AG09309 (cell line): ENCODE measurements around the gene L2HGDH.
"Not testable (repeated sequence)": the region's sequence is repeated elsewhere in the genome, so short reads cannot be mapped to it uniquely, and the experiment has no call there.

ENCODE experiments used
- DNase-seq: peaks from one replicate; pipeline ENCODE4 v3.0.0-alpha.2; 2010; ENCODE audit warnings: low read depth
- H3K4me3 ChIP-seq: 2 replicates; pipeline ENCODE4 v1.5.1; 2011; ENCODE audit warnings: mild to moderate bottlenecking, low read depth, low read length, moderate library complexity; ENCODE audit not compliant: control insufficient read depth
- TF ChIP-seq, protein P1 (sequence below): IDR thresholded peaks from 2 replicates; pipeline ENCODE4 v1.5.1; 2011; ENCODE audit warnings: mild to moderate bottlenecking, low read depth, low read length, inconsistent platforms; ENCODE audit not compliant: insufficient read depth, control insufficient read depth; ENCODE audit errors: missing control alignments

Gene L2HGDH

DNA sequence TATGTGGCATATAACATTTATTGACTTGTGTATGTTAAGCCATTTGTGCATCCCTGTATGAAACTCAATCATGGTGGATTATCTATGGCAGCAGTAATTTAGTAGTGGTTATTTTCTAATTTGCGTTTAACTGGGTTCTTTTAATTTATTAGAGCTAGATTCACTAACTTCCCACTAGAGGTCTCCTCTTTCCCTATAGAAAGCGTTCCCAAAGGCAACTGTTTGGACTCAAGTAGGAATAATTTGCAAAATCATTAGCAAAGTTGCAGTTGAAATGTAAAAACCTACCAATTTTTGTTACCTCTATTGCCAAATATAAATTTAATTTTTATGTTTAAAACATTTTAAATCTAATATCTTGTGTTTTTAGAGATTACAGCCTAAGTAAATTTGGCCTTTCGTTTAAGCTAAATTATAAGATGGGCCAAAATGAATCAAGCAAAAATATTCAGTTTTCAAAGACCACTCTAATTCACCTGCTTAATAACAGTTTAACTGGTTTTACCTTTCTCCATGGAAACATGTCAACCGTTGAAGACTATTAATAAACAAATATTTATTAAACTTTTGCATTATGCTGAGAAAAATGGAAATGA lies 6.1 kb upstream of the L2HGDH start:
- H3K4me3 ChIP-seq: no peak overlapping the region
- TF ChIP-seq, protein P1, sequence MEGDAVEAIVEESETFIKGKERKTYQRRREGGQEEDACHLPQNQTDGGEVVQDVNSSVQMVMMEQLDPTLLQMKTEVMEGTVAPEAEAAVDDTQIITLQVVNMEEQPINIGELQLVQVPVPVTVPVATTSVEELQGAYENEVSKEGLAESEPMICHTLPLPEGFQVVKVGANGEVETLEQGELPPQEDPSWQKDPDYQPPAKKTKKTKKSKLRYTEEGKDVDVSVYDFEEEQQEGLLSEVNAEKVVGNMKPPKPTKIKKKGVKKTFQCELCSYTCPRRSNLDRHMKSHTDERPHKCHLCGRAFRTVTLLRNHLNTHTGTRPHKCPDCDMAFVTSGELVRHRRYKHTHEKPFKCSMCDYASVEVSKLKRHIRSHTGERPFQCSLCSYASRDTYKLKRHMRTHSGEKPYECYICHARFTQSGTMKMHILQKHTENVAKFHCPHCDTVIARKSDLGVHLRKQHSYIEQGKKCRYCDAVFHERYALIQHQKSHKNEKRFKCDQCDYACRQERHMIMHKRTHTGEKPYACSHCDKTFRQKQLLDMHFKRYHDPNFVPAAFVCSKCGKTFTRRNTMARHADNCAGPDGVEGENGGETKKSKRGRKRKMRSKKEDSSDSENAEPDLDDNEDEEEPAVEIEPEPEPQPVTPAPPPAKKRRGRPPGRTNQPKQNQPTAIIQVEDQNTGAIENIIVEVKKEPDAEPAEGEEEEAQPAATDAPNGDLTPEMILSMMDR: peak; percentile 59
- DNase-seq: peak; percentile 29

DNA sequence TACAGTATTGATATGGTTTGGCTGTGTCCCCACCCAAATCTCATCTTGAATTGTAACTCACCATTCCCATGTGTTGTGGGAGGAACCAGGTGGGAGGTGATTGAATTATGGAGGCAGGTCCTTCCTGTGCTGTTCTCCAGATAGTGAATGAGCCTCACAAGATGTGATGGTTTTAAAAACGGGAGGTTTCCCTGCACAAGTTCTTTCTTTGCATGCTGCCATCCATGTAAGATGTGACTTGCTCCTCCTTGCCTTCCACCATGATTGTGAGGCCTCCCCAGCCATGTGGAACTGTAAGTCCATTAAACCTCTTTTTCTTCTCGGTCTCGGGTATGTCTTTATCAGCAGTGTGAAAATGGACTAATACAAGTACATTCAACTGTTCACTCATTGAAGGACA lies 2.1 kb upstream of the L2HGDH start:
- not testable (repeated sequence) for DNase-seq, H3K4me3 ChIP-seq

DNA sequence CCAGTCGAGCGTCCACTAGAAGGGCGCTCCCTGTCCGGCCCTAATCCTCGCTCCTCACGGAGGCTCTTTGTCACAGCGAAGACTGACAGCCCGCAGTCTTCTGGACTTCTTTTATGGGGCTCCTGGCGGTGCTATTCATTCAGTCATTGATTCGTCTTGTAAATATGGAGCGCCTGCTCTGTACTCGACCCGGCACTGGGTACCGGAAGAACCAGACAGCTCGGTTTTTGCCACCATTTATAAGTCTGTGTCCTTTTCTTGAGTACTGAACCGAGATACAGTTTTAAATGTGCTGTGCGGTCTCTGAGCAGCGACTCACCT lies 665 bp upstream of the L2HGDH start:
- TF ChIP-seq, protein P1: no peak
- H3K4me3 ChIP-seq: peak overlapping the region; percentile 87
- no peak for DNase-seq

DNA sequence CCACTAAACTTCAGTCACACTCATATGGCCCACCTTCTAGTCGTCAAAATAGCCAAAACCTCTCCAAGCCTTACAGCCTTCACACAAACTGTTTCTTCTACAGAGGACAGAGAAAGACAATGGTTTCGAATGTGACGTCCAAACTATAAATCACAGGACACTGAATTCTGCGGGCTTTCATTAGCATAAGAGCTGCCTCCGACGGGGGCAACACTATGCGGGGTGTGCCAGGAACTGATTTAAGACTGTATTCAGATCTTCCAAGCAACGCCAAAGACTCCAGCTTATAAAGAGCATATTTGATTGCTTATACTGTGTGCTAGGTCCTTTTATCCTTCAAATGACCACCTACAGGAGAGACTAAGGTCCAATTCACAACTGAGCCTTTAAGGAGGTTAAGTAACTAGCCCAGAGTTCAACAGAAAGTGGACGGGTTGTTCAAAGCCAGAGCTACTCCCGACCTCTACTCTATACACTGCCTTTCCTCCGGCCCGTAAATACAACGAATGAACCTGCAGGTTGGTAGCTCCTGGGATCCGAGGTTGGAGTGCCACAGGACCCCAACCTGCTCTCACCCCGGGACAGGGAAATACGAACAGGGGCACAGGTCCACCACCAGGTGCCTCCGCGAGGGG lies 575 bp downstream of the L2HGDH start:
- peak overlapping the region; percentile 87 for H3K4me3 ChIP-seq
- TF ChIP-seq, protein P1: peak; percentile 33
- DNase-seq: no peak

DNA sequence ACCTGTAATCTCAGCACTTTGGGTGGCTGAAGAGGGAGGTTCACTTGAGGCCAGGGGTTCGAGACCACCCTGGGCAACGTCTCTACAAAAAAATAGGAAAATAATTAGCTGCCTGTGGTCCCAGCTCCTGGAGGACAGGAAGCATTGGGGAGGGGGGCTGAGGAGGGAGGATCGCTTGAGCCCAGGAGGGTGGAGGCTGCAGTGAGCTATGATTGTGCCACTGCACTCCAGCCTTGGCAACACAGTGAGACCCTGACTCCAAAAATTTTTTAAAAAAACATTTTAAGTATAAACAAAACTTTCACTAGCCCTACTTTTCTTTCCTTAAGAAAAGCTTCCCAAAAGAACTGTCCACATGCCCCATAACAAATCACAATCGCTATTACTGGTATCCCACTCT lies 1.6 kb downstream of the L2HGDH start:
- no peak for DNase-seq
- H3K4me3 ChIP-seq: no peak overlapping the region
- TF ChIP-seq, protein P1: no peak

DNA sequence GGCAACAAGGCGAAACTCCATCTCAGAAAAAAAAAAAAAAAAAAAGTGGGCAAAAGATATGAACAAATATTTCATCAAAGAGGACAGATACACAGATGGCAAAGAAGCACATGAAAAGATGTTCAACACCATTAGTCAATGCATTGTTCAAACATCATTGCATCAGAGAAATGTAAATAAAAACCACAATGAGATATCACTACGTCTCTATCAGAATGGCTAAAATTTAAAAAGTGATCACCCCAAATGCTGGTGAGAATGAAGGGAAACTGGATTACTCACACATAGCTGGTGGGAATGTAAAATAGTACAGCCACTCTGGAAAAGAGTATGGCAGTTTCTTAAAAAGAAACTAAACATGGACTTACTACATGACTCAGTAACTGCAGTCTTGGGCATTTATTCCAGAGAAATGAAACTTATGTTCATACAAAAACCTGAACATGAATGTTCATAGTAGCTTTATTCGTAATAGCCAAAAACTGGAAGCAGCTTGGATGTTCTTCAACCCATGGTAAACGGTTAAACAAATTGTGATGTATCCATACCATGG lies 3.6 kb downstream of the L2HGDH start:
- no peak overlapping the region for H3K4me3 ChIP-seq
- no peak for DNase-seq
- TF ChIP-seq, protein P1: no peak

DNA sequence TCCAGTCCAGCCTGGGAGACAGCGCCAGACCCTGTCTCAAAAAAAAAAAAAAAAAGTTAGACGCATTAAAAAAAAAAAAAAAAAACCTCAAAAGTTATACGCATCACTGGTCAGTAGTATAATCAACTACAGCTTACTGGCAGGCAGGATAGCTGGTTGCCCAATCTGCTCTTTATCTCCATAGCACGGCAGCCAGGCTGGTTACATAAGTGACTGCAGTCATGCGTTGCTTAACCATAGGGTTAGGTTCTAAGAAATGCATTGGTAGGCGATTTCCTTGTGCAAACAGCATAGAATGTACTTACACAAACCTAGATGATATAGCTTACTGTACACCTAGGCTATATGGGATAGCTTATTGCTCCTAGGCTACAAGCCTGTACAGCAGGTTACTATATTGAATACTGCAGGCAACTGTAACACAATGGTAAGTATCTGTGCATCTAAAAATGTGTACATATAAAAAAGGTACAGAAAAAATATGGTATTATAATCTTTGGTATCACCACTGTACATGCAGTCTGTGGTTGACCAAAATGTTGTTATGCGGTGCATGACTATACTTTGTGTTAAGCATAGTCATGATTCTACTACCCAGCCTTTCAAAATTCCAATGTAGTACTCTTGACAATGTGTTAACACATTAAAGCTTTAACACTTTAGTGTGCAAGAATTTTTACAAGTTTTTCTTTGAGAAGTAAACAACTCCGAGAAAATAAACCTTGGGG lies 8.1 kb downstream of the L2HGDH start:
- no peak overlapping the region for H3K4me3 ChIP-seq
- DNase-seq: peak; percentile 79
- TF ChIP-seq, protein P1: no peak
